WTC11 (cell line): Measurements from ENCODE around the gene NRXN3. TPM values are rescaled to one million over a fixed set of nuclear protein-coding genes. Genes with fewer than 3 reads are reported as not detected.

Source experiments
- ATAC-seq: fragments of 200-7000 bp; cut with Tn5 transposase; 2 replicates; pipeline ENCODE4 v1.10.0; 2021; ENCODE audit warnings: mild to moderate bottlenecking, moderate library complexity
- CTCF ChIA-PET: fragments of 300-600 bp; sonication (Branson Sonifier 250); formaldehyde crosslinking; loops from one replicate; lab custom pipeline; 2021; ENCODE audit warnings: antibody characterized with exemption; lab: Charles Lee
- POLR2A ChIA-PET: fragments of 350-600 bp; sonication (Branson Sonifier 250); formaldehyde crosslinking; loops from one replicate; lab custom pipeline; 2021; ENCODE audit warnings: antibody characterized with exemption; lab: Charles Lee
- DNase-seq: peaks from one replicate; pipeline ENCODE4 v3.0.0; 2021; ENCODE audit warnings: low spot score
- H3K27ac Mint-ChIP-seq: 2 replicates; pipeline ENCODE4 v1.8.0; 2021; ENCODE audit warnings: mixed read lengths
- H3K27me3 Mint-ChIP-seq: 2 replicates; pipeline ENCODE4 v1.8.0; 2021; ENCODE audit warnings: low read depth, mild to moderate bottlenecking, moderate library complexity, mixed read lengths
- H3K36me3 Mint-ChIP-seq: 2 replicates; pipeline ENCODE4 v1.8.0; 2021; ENCODE audit warnings: mixed read lengths
- H3K4me1 Mint-ChIP-seq: 2 replicates; pipeline ENCODE4 v1.8.0; 2022; ENCODE audit warnings: mixed read lengths
- H3K4me3 Mint-ChIP-seq: 2 replicates; pipeline ENCODE4 v1.8.0; 2021; ENCODE audit warnings: mild to moderate bottlenecking, moderate library complexity, mixed read lengths
- H3K9me3 Mint-ChIP-seq: 2 replicates; pipeline ENCODE4 v1.8.0; 2021; ENCODE audit warnings: mixed read lengths
- ATF3 ChIP-seq: sonication (generic); formaldehyde crosslinking; conservative IDR thresholded peaks from 2 replicates; pipeline ENCODE4 v1.8.1; 2022; ENCODE audit warnings: mild to moderate bottlenecking, missing genetic modification reagents
- ATF6 ChIP-seq: sonication (generic); formaldehyde crosslinking; IDR thresholded peaks from 2 replicates; pipeline ENCODE4 v1.8.1; 2023; ENCODE audit warnings: mild to moderate bottlenecking, missing genetic modification reagents
- CREB1 ChIP-seq: sonication (generic); formaldehyde crosslinking; IDR thresholded peaks from 2 replicates; pipeline ENCODE4 v1.8.0; 2023; ENCODE audit warnings: mild to moderate bottlenecking, missing genetic modification reagents
- CREM ChIP-seq: sonication (generic); formaldehyde crosslinking; IDR thresholded peaks from 2 replicates; pipeline ENCODE4 v1.8.1; 2022; ENCODE audit warnings: mild to moderate bottlenecking, missing genetic modification reagents, moderate library complexity
- FOXJ3 ChIP-seq: sonication (generic); formaldehyde crosslinking; IDR thresholded peaks from 2 replicates; pipeline ENCODE4 v1.9.0; 2021; ENCODE audit warnings: missing genetic modification reagents, mild to moderate bottlenecking, borderline replicate concordance
- GTF2I ChIP-seq: fragments of 250-450 bp; sonication (Bioruptor Pico); conservative IDR thresholded peaks from 2 replicates; pipeline ENCODE4 v1.4.0; 2021; ENCODE audit warnings: mild to moderate bottlenecking
- HMGA2 ChIP-seq: fragments of 250-450 bp; sonication (Bioruptor Pico); IDR thresholded peaks from 2 replicates; pipeline ENCODE4 v1.4.0; 2021; ENCODE audit warnings: mild to moderate bottlenecking, moderate library complexity
- NFE2L1 ChIP-seq: sonication (generic); formaldehyde crosslinking; IDR thresholded peaks from 2 replicates; pipeline ENCODE4 v1.8.1; 2023; ENCODE audit warnings: missing genetic modification reagents
- ZBTB21 ChIP-seq: sonication (generic); formaldehyde crosslinking; IDR thresholded peaks from 2 replicates; pipeline ENCODE4 v1.8.1; 2023; ENCODE audit warnings: mild to moderate bottlenecking, missing genetic modification reagents, borderline replicate concordance
- ZNF138 ChIP-seq: sonication (generic); formaldehyde crosslinking; conservative IDR thresholded peaks from 2 replicates; pipeline ENCODE4 v1.8.1; 2022; ENCODE audit warnings: mild to moderate bottlenecking, moderate library complexity, missing genetic modification reagents
- ZNF317 ChIP-seq: sonication (generic); formaldehyde crosslinking; IDR thresholded peaks from 2 replicates; pipeline ENCODE4 v1.8.1; 2023; ENCODE audit warnings: low read depth, mild to moderate bottlenecking, moderate library complexity, missing genetic modification reagents, borderline replicate concordance
- ZNF671 ChIP-seq: fragments of 250-450 bp; sonication (Bioruptor Pico); IDR thresholded peaks from 2 replicates; pipeline ENCODE4 v1.8.0; 2021; ENCODE audit warnings: mild to moderate bottlenecking
- total RNA-seq: library from RNA; stranded (reverse); gene quantifications from 3 replicates; pipeline ENCODE4 v1.2.3, GENCODE V29; 2021
- TF ChIP-seq, protein P1 (sequence below): fragments of 250-450 bp; sonication (Bioruptor Pico); IDR thresholded peaks from 2 replicates; pipeline ENCODE4 v1.9.0; 2021; ENCODE audit warnings: mild to moderate bottlenecking, borderline replicate concordance
- TF ChIP-seq, protein P2 (sequence below): sonication (generic); formaldehyde crosslinking; IDR thresholded peaks from 2 replicates; pipeline ENCODE4 v1.8.0; 2023; ENCODE audit warnings: mild to moderate bottlenecking, missing genetic modification reagents
- TF ChIP-seq, protein P3 (sequence below): sonication (generic); formaldehyde crosslinking; IDR thresholded peaks from 2 replicates; pipeline ENCODE4 v1.8.0; 2022; ENCODE audit warnings: mild to moderate bottlenecking, missing genetic modification reagents

NRXN3 gene
- total RNA-seq, 1 experiment from 2014 or later: 3.0 TPM

DNA sequence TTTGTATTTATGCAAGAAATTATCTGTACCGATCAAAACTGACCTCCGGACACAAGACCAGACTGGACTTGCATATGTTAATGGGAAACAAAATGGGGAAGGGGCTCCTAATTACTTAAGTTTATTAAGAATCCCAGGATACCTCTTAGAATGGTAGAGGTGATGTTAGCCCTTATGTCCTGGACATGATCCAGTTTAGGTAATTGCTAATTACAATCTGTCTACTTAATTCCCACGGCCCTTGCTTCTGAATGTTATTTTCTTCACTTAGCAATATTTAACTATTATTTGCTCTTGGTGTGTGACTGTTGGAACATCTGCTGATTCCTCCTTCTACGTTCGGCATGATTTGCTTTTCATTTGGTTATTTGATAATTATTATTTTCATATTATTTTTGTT lies 1397.1 kb downstream of the NRXN3 start:
- ChIA-PET POLR2A (no interaction called here), CTCF (no interaction called here)
- no peak for TF ChIP-seq NFE2L1
- no peak for TF ChIP-seq ATF3 (CRISPR knock-in tag)
- TF ChIP-seq ZNF138 (CRISPR knock-in tag): no peak
- no peak for TF ChIP-seq ZBTB21 (CRISPR knock-in tag)
- TF ChIP-seq ZNF671 (CRISPR knock-in tag): no peak
- no peak for TF ChIP-seq HMGA2 (CRISPR knock-in tag)
- TF ChIP-seq CREM (CRISPR knock-in tag): no peak
- TF ChIP-seq GTF2I (CRISPR knock-in tag): no peak
- no peak for TF ChIP-seq ZNF317 (CRISPR knock-in tag)
- TF ChIP-seq, protein P1, sequence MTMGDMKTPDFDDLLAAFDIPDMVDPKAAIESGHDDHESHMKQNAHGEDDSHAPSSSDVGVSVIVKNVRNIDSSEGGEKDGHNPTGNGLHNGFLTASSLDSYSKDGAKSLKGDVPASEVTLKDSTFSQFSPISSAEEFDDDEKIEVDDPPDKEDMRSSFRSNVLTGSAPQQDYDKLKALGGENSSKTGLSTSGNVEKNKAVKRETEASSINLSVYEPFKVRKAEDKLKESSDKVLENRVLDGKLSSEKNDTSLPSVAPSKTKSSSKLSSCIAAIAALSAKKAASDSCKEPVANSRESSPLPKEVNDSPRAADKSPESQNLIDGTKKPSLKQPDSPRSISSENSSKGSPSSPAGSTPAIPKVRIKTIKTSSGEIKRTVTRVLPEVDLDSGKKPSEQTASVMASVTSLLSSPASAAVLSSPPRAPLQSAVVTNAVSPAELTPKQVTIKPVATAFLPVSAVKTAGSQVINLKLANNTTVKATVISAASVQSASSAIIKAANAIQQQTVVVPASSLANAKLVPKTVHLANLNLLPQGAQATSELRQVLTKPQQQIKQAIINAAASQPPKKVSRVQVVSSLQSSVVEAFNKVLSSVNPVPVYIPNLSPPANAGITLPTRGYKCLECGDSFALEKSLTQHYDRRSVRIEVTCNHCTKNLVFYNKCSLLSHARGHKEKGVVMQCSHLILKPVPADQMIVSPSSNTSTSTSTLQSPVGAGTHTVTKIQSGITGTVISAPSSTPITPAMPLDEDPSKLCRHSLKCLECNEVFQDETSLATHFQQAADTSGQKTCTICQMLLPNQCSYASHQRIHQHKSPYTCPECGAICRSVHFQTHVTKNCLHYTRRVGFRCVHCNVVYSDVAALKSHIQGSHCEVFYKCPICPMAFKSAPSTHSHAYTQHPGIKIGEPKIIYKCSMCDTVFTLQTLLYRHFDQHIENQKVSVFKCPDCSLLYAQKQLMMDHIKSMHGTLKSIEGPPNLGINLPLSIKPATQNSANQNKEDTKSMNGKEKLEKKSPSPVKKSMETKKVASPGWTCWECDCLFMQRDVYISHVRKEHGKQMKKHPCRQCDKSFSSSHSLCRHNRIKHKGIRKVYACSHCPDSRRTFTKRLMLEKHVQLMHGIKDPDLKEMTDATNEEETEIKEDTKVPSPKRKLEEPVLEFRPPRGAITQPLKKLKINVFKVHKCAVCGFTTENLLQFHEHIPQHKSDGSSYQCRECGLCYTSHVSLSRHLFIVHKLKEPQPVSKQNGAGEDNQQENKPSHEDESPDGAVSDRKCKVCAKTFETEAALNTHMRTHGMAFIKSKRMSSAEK: no peak
- no peak for TF ChIP-seq CREB1 (CRISPR knock-in tag)
- TF ChIP-seq ATF6 (CRISPR knock-in tag): no peak
- TF ChIP-seq, protein P2, sequence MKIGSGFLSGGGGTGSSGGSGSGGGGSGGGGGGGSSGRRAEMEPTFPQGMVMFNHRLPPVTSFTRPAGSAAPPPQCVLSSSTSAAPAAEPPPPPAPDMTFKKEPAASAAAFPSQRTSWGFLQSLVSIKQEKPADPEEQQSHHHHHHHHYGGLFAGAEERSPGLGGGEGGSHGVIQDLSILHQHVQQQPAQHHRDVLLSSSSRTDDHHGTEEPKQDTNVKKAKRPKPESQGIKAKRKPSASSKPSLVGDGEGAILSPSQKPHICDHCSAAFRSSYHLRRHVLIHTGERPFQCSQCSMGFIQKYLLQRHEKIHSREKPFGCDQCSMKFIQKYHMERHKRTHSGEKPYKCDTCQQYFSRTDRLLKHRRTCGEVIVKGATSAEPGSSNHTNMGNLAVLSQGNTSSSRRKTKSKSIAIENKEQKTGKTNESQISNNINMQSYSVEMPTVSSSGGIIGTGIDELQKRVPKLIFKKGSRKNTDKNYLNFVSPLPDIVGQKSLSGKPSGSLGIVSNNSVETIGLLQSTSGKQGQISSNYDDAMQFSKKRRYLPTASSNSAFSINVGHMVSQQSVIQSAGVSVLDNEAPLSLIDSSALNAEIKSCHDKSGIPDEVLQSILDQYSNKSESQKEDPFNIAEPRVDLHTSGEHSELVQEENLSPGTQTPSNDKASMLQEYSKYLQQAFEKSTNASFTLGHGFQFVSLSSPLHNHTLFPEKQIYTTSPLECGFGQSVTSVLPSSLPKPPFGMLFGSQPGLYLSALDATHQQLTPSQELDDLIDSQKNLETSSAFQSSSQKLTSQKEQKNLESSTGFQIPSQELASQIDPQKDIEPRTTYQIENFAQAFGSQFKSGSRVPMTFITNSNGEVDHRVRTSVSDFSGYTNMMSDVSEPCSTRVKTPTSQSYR (CRISPR knock-in tag): no peak
- TF ChIP-seq FOXJ3 (CRISPR knock-in tag): no peak
- Mint-ChIP-seq H3K36me3 (no peaks in the 10 kb centered on the region; the same call in 1 of the 2 replicates), H3K27ac (no peak overlapping the region), H3K9me3 (peaks cover 9% of the 10 kb centered on the region; the same call in 1 of the 2 replicates), H3K27me3 (no peaks in the 10 kb centered on the region), H3K4me3 (no peak overlapping the region), H3K4me1 (peaks cover 22% of the 10 kb centered on the region)
- no peak for ATAC-seq
- DNase-seq: no peak

GRCh38 chr14:79568594-79568993 lies 1398.4 kb downstream of the NRXN3 start:
- Mint-ChIP-seq H3K27me3 (no peaks in the 10 kb centered on the region), H3K4me1 (peaks cover 22% of the 10 kb centered on the region), H3K36me3 (no peaks in the 10 kb centered on the region; the same call in 1 of the 2 replicates), H3K4me3 (no peak overlapping the region), H3K9me3 (peaks cover 9% of the 10 kb centered on the region; the same call in 1 of the 2 replicates), H3K27ac (no peak overlapping the region)
- TF ChIP-seq, protein P3, sequence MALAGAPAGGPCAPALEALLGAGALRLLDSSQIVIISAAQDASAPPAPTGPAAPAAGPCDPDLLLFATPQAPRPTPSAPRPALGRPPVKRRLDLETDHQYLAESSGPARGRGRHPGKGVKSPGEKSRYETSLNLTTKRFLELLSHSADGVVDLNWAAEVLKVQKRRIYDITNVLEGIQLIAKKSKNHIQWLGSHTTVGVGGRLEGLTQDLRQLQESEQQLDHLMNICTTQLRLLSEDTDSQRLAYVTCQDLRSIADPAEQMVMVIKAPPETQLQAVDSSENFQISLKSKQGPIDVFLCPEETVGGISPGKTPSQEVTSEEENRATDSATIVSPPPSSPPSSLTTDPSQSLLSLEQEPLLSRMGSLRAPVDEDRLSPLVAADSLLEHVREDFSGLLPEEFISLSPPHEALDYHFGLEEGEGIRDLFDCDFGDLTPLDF (CRISPR knock-in tag): no peak
- no peak for DNase-seq
- no peak for ATAC-seq
- ChIA-PET CTCF (no interaction called here), POLR2A (no interaction called here)
